GM12891 (cell line): ENCODE data around the gene ZMYND11.

ENCODE experiments used
- POLR2A ChIP-seq: IDR thresholded peaks from 2 replicates; pipeline ENCODE4 v1.6.1; 2011; ENCODE audit warnings: low read depth, low read length, control low read depth
- POLR2AphosphoS5 ChIP-seq: IDR thresholded peaks from 2 replicates; pipeline ENCODE4 v1.6.1; 2011; ENCODE audit warnings: low read depth, low read length, control low read depth
- POU2F2 ChIP-seq: IDR thresholded peaks from 2 replicates; pipeline ENCODE4 v1.6.1; 2011; ENCODE audit warnings: low read depth, mild to moderate bottlenecking, control low read depth, low read length, moderate library complexity
- SPI1 ChIP-seq: IDR thresholded peaks from 2 replicates; pipeline ENCODE4 v1.6.1; 2011; ENCODE audit warnings: low read depth, low read length, control low read depth
- TAF1 ChIP-seq: IDR thresholded peaks from 2 replicates; pipeline ENCODE4 v1.6.1; 2011; ENCODE audit warnings: low read depth, low read length, control low read depth

DNA sequence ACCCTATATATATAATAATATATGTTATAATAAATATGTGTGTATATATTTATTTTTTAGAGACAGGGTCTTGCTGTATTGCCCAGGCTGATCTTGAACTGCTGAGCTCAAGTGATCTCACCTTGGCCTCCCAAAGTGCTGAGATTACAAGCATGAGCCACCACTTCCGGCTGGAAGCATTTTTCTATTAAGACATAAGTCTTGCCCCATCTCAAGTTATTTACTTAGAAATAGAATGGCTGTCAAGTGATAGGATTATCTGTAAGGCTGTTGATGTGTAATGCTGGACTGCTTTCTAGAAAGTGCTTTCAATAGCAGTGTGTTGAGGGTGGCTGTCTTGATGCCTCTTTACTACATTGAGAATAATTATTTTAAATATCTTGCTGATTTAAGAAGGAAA lies 65.2 kb downstream of the ZMYND11 start:
- no peak for TF ChIP-seq SPI1
- TF ChIP-seq TAF1: no peak
- no peak for TF ChIP-seq POLR2A
- TF ChIP-seq POLR2AphosphoS5: no peak
- TF ChIP-seq POU2F2: no peak
